HepG2 (cell line): ENCODE measurements around the gene P2RX6. TPM values are rescaled to one million over a fixed set of nuclear protein-coding genes. Genes with fewer than 3 reads are reported as not detected.
A peak's percentile ranks its signal among the peaks of the same experiment; 100 is the strongest.

Source experiments
- ATF7 ChIP-seq, 2 experiments: fragments of 450-650 bp in 1 of 2; sonication (generic) in 1 of 2; formaldehyde crosslinking in 1 of 2; IDR thresholded peaks; 2 replicates each; pipeline versions ENCODE4 v1.4.0 to v1.6.1; 2016 to 2020; ENCODE audit warnings: antibody characterized with exemption in 1 of 2, mild to moderate bottlenecking in 1 of 2, missing genetic modification reagents in 1 of 2
- CENPX ChIP-seq: sonication (generic); formaldehyde crosslinking; IDR thresholded peaks from 2 replicates; pipeline ENCODE4 v1.9.0; 2021; ENCODE audit warnings: mild to moderate bottlenecking, missing genetic modification reagents, moderate library complexity
- ETV5 ChIP-seq: IDR thresholded peaks from 2 replicates; pipeline ENCODE4 v1.6.1; 2018; ENCODE audit warnings: missing biosample characterization, missing genetic modification reagents, inconsistent platforms, borderline replicate concordance
- FOXK2 ChIP-seq: fragments of 450-650 bp; IDR thresholded peaks from 2 replicates; pipeline ENCODE4 v1.6.1; 2016
- HDAC1 ChIP-seq: sonication (generic); formaldehyde crosslinking; IDR thresholded peaks from 2 replicates; pipeline ENCODE4 v1.5.1; 2020; ENCODE audit warnings: mild to moderate bottlenecking, missing genetic modification reagents
- IKZF4 ChIP-seq: sonication (generic); formaldehyde crosslinking; IDR thresholded peaks from 2 replicates; pipeline ENCODE4 v1.5.1; 2020; ENCODE audit warnings: borderline replicate concordance, mild to moderate bottlenecking, low read depth, missing genetic modification reagents; ENCODE audit errors: not compliant biosample characterization
- KDM4B ChIP-seq: sonication (generic); formaldehyde crosslinking; IDR thresholded peaks from 2 replicates; pipeline ENCODE4 v1.4.0; 2020; ENCODE audit warnings: missing genetic modification reagents
- KLF13 ChIP-seq: sonication (generic); formaldehyde crosslinking; IDR thresholded peaks from 2 replicates; pipeline ENCODE4 v1.4.0; 2020; ENCODE audit warnings: mild to moderate bottlenecking, missing genetic modification reagents
- MYC ChIP-seq: sonication (generic); formaldehyde crosslinking; IDR thresholded peaks from 2 replicates; pipeline ENCODE4 v1.9.0; 2021; ENCODE audit warnings: missing genetic modification reagents, borderline replicate concordance
- NBN ChIP-seq: fragments of 450-650 bp; conservative IDR thresholded peaks from 2 replicates; pipeline ENCODE4 v1.6.1; 2017
- NFE2L2 ChIP-seq: fragments of 150-350 bp; IDR thresholded peaks from 2 replicates; pipeline ENCODE4 v1.6.1; 2014; ENCODE audit warnings: low read length
- SALL1 ChIP-seq: sonication (generic); formaldehyde crosslinking; IDR thresholded peaks from 2 replicates; pipeline ENCODE4 v1.8.0; 2022; ENCODE audit warnings: mild to moderate bottlenecking, missing genetic modification reagents
- SMARCC2 ChIP-seq: fragments of 450-650 bp; IDR thresholded peaks from 2 replicates; pipeline ENCODE4 v1.6.1; 2017; ENCODE audit warnings: antibody characterized with exemption, mild to moderate bottlenecking
- SP5 ChIP-seq: IDR thresholded peaks from 2 replicates; pipeline ENCODE4 v1.6.1; 2016; ENCODE audit warnings: low read depth, borderline replicate concordance
- TMF1 ChIP-seq: sonication (generic); formaldehyde crosslinking; IDR thresholded peaks from 2 replicates; pipeline ENCODE4 v1.8.1; 2022; ENCODE audit warnings: low read depth, missing genetic modification reagents
- ZFX ChIP-seq: sonication (generic); formaldehyde crosslinking; IDR thresholded peaks from 2 replicates; pipeline ENCODE4 v1.4.0; 2020; ENCODE audit warnings: mild to moderate bottlenecking, low read depth, missing genetic modification reagents, moderate library complexity
- ZMYM4 ChIP-seq: sonication (generic); formaldehyde crosslinking; IDR thresholded peaks from 2 replicates; pipeline ENCODE4 v1.8.1; 2023; ENCODE audit warnings: mild to moderate bottlenecking, missing genetic modification reagents
- ZNF180 ChIP-seq: sonication (generic); formaldehyde crosslinking; IDR thresholded peaks from 2 replicates; pipeline ENCODE4 v1.4.0; 2020; ENCODE audit warnings: low read depth, missing genetic modification reagents, borderline replicate concordance
- ZNF441 ChIP-seq: sonication (generic); formaldehyde crosslinking; IDR thresholded peaks from 2 replicates; pipeline ENCODE4 v1.7.0; 2021; ENCODE audit warnings: missing genetic modification reagents, borderline replicate concordance
- ZNF746 ChIP-seq: sonication (generic); formaldehyde crosslinking; IDR thresholded peaks from 2 replicates; pipeline ENCODE4 v1.8.0; 2022; ENCODE audit warnings: mild to moderate bottlenecking, missing genetic modification reagents
- ZNF891 ChIP-seq: sonication (generic); formaldehyde crosslinking; IDR thresholded peaks from 2 replicates; pipeline ENCODE4 v1.5.0; 2020; ENCODE audit warnings: mild to moderate bottlenecking, missing genetic modification reagents
- polyA plus RNA-seq, 8 experiments: library from polyadenylated mRNA; depleted of rRNA in 3 of 8; stranded (reverse) in 7 of 8; unstranded in 1 of 8; fragments of >200 nt; fragmentation: Illumina TruSeq in 4 of 8; extraction: Trizol in 4 of 8; gene quantifications; 2 replicates each; pipeline versions ENCODE4 v1.2.1 to v1.2.3, GENCODE V29; 2011 to 2016; ENCODE audit warnings: low read depth in 4 of 8, missing spikeins in 1 of 8, mixed read lengths in 1 of 8; ENCODE audit not compliant: insufficient read depth in 1 of 8
- total RNA-seq, 5 experiments: library from RNA; depleted of rRNA; stranded (reverse); fragments of >200 nt; fragmentation: Illumina TruSeq; extraction: Trizol; gene quantifications; 2 replicates each; pipeline ENCODE4 v1.2.3, GENCODE V29; 2016; ENCODE audit warnings: low read depth in 1 of 5
- TF ChIP-seq, protein P1 (sequence below): IDR thresholded peaks from 2 replicates; pipeline ENCODE4 v1.6.1; 2016; ENCODE audit warnings: low read depth, missing genetic modification reagents, missing compliant biosample characterization

P2RX6 gene
- total and polyA plus RNA-seq, 2 of the 13 experiments (the other 11 are each of a cell fraction or from before 2014, with no cell fraction given): 0.04 to 0.12 TPM

DNA sequence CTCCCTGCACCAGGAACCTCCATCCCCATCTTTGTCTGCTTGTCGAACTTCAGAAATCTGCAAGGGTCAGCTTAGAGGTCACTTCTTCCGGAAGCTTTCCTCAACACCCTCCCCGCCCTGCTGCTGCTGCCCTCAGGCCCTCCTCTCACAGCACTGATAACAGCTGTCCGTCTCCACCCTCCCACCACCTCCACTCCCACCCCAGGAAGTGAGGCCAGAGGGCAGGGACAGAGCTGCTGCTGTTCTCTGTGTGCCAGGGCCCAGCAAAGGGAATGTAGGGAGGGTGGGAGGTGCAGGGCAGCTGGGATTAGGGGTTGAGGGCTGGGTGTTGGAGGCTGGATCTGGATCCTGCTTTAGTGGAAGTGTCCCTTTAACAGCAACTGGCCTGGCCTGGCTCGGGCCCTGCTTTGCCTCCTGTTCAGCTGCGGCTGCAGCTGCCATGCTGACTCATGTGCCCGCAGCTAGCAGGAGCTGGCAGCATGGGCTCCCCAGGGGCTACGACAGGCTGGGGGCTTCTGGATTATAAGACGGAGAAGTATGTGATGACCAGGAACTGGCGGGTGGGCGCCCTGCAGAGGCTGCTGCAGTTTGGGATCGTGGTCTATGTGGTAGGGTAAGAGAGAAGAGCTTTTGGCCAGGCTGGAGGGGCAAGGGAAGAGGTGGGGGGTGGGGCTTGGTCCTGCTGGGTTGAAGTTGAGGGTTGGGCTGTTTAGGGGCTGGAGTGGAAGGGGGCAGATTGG lies at the start of gene P2RX6 (continued):
- TF ChIP-seq NBN (no peak), ZNF180 (CRISPR knock-in tag) (no peak), ZNF746 (CRISPR knock-in tag) (peak; percentile 96), SALL1 (CRISPR knock-in tag) (peak; percentile 38; the same call in 1 of the 2 replicates), KDM4B (no peak), ZFX (CRISPR knock-in tag) (peak; percentile 74), SMARCC2 (no peak), TMF1 (CRISPR knock-in tag) (no peak), HDAC1 (peak; percentile 75), ZNF441 (CRISPR knock-in tag) (no peak), NFE2L2 (no peak), ZNF891 (CRISPR knock-in tag) (no peak), KLF13 (no peak), FOXK2 (no peak), ATF7 (IDR thresholded peaks at IDR 0.05) (no peak), ATF7 (CRISPR knock-in tag; IDR thresholded peaks at IDR 0.05) (no peak), ETV5 (CRISPR knock-in tag) (peak; percentile 90), ZMYM4 (peak; percentile 34; the same call in 1 of the 2 replicates), CENPX (no peak), SP5 (CRISPR knock-in tag) (peak; percentile 87), IKZF4 (CRISPR knock-in tag) (no peak), MYC (peak; percentile 47; the same call in 1 of the 2 replicates)
- TF ChIP-seq, protein P1, sequence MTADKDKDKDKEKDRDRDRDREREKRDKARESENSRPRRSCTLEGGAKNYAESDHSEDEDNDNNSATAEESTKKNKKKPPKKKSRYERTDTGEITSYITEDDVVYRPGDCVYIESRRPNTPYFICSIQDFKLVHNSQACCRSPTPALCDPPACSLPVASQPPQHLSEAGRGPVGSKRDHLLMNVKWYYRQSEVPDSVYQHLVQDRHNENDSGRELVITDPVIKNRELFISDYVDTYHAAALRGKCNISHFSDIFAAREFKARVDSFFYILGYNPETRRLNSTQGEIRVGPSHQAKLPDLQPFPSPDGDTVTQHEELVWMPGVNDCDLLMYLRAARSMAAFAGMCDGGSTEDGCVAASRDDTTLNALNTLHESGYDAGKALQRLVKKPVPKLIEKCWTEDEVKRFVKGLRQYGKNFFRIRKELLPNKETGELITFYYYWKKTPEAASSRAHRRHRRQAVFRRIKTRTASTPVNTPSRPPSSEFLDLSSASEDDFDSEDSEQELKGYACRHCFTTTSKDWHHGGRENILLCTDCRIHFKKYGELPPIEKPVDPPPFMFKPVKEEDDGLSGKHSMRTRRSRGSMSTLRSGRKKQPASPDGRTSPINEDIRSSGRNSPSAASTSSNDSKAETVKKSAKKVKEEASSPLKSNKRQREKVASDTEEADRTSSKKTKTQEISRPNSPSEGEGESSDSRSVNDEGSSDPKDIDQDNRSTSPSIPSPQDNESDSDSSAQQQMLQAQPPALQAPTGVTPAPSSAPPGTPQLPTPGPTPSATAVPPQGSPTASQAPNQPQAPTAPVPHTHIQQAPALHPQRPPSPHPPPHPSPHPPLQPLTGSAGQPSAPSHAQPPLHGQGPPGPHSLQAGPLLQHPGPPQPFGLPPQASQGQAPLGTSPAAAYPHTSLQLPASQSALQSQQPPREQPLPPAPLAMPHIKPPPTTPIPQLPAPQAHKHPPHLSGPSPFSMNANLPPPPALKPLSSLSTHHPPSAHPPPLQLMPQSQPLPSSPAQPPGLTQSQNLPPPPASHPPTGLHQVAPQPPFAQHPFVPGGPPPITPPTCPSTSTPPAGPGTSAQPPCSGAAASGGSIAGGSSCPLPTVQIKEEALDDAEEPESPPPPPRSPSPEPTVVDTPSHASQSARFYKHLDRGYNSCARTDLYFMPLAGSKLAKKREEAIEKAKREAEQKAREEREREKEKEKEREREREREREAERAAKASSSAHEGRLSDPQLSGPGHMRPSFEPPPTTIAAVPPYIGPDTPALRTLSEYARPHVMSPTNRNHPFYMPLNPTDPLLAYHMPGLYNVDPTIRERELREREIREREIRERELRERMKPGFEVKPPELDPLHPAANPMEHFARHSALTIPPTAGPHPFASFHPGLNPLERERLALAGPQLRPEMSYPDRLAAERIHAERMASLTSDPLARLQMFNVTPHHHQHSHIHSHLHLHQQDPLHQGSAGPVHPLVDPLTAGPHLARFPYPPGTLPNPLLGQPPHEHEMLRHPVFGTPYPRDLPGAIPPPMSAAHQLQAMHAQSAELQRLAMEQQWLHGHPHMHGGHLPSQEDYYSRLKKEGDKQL (CRISPR knock-in tag): no peak
